Chondrocyte (in vitro differentiated cells): ENCODE measurements around the gene SERPINA9. TPM values are rescaled to one million over a fixed set of nuclear protein-coding genes. Genes with fewer than 3 reads are reported as not detected.

ENCODE experiments used
- DNase-seq: peaks from one replicate; pipeline ENCODE4 v3.0.0; 2021; ENCODE audit warnings: mixed read lengths, low spot score
- H3K27ac Mint-ChIP-seq: one replicate; pipeline ENCODE4 v1.8.0; 2021; ENCODE audit warnings: mild to moderate bottlenecking, moderate library complexity, mixed read lengths; ENCODE audit not compliant: unreplicated experiment
- H3K27me3 Mint-ChIP-seq: 2 replicates; pipeline ENCODE4 v1.8.0; 2021; ENCODE audit warnings: low read depth, mixed read lengths
- H3K36me3 Mint-ChIP-seq: 2 replicates; pipeline ENCODE4 v1.8.0; 2021; ENCODE audit warnings: low read depth, mixed read lengths
- H3K4me1 Mint-ChIP-seq: 2 replicates; pipeline ENCODE4 v1.8.0; 2021; ENCODE audit warnings: low read depth, mild to moderate bottlenecking, mixed read lengths
- H3K4me3 Mint-ChIP-seq: one replicate; pipeline ENCODE4 v1.8.0; 2021; ENCODE audit warnings: mild to moderate bottlenecking, moderate library complexity, mixed read lengths; ENCODE audit not compliant: unreplicated experiment
- H3K9me3 Mint-ChIP-seq: 2 replicates; pipeline ENCODE4 v1.8.0; 2021; ENCODE audit warnings: low read depth, mixed read lengths
- CTCF ChIP-seq: fragments of 200-600 bp; sonication (generic); IDR thresholded peaks from 2 replicates; pipeline ENCODE4 v1.5.0; 2021; ENCODE audit warnings: antibody characterized with exemption, mild to moderate bottlenecking, moderate library complexity
- total RNA-seq: library from RNA; stranded (reverse); gene quantifications from 3 replicates; pipeline ENCODE4 v1.2.1, GENCODE V29; 2021

Gene SERPINA9
- total RNA-seq, 1 donor from 2014 or later: not detected

- no peak within 1 kb of the TSS for H3K27ac Mint-ChIP-seq
- H3K9me3 Mint-ChIP-seq: no peaks in the 10 kb centered on the region
- no peak for TF ChIP-seq CTCF
- H3K27me3 Mint-ChIP-seq: peaks cover 10% of the 10 kb centered on the region
- no peaks in the 10 kb centered on the region for H3K4me1 Mint-ChIP-seq
- H3K4me3 Mint-ChIP-seq: no peak within 1 kb of the TSS
- DNase-seq: no peak
- no peaks in the 10 kb centered on the region for H3K36me3 Mint-ChIP-seq
Measured at GRCh38 chr14:94509356-94509755, 33.4 kb upstream of the SERPINA9 start, which contains the start of gene SERPINA12. Gene SERPINA12 (minus strand): TSS chr14:94509469. CDS start chr14:94498397, 11,072 bp downstream.

GRCh38 chr14:94505641-94506040 is 29.6 kb upstream of the SERPINA9 start:
- peaks cover 2% of the 10 kb centered on the region for H3K4me1 Mint-ChIP-seq
- peaks cover 5% of the 10 kb centered on the region for H3K27me3 Mint-ChIP-seq
- H3K4me3 Mint-ChIP-seq: no peak overlapping the region
- H3K36me3 Mint-ChIP-seq: no peaks in the 10 kb centered on the region
- H3K27ac Mint-ChIP-seq: no peak overlapping the region
- no peak for TF ChIP-seq CTCF
- no peaks in the 10 kb centered on the region for H3K9me3 Mint-ChIP-seq
- peak; percentile 67 for DNase-seq

GRCh38 chr14:94505206-94505605 is 29.2 kb upstream of the SERPINA9 start:
- peak; percentile 52 for DNase-seq
- H3K9me3 Mint-ChIP-seq: no peaks in the 10 kb centered on the region
- peaks cover 6% of the 10 kb centered on the region for H3K27me3 Mint-ChIP-seq
- TF ChIP-seq CTCF: no peak
- H3K4me1 Mint-ChIP-seq: peaks cover 2% of the 10 kb centered on the region
- H3K4me3 Mint-ChIP-seq: no peak overlapping the region
- no peak overlapping the region for H3K27ac Mint-ChIP-seq
- H3K36me3 Mint-ChIP-seq: no peaks in the 10 kb centered on the region

- H3K4me1 Mint-ChIP-seq: peaks cover 2% of the 10 kb centered on the region
- peaks cover 18% of the 10 kb centered on the region for H3K27me3 Mint-ChIP-seq
- H3K36me3 Mint-ChIP-seq: no peaks in the 10 kb centered on the region
- H3K4me3 Mint-ChIP-seq: no peak overlapping the region
- no peak overlapping the region for H3K27ac Mint-ChIP-seq
- no peak for DNase-seq
- H3K9me3 Mint-ChIP-seq: no peaks in the 10 kb centered on the region
- no peak for TF ChIP-seq CTCF
Measured at GRCh38 chr14:94501588-94502516, 25.9 kb upstream of the SERPINA9 start.

- Mint-ChIP-seq H3K4me1 (peaks cover 2% of the 10 kb centered on the region), H3K36me3 (no peaks in the 10 kb centered on the region), H3K27ac (no peak overlapping the region), H3K27me3 (peaks cover 20% of the 10 kb centered on the region), H3K4me3 (no peak overlapping the region), H3K9me3 (no peaks in the 10 kb centered on the region)
- DNase-seq: no peak
- no peak for TF ChIP-seq CTCF
Measured at GRCh38 chr14:94500264-94500663, 24.3 kb upstream of the SERPINA9 start.
